Stimulated activated naive CD8-positive, alpha-beta T cell treated with anti-CD3 and anti-CD28 coated beads, Interleukin-15, Interleukin-2, amounts not matched to agents 100 U/mL and 50 U/mL, for 24 hours (primary cell): ENCODE results near the gene RHBDL1.

Experiments used
- ATAC-seq: fragments of 150-1000 bp; cut with Tn5 transposase; one replicate; pipeline ENCODE4 v1.10.0; 2021
- DNase-seq: peaks from one replicate; pipeline ENCODE4 v3.0.0; 2021

The RHBDL1 gene

GRCh38 chr16:674214-674881, 1.1 kb upstream of the RHBDL1 start:
- DNase-seq: no peak
- ATAC-seq: no peak

- no peak for DNase-seq
- no peak for ATAC-seq
Measured at GRCh38 chr16:675884-676564, 553 bp downstream of the RHBDL1 start.

GRCh38 chr16:676565-676902, 1.1 kb downstream of the RHBDL1 start:
- ATAC-seq (no peak), DNase-seq (no peak)

- DNase-seq: no peak
Measured at GRCh38 chr16:676913-677312, 1.4 kb downstream of the RHBDL1 start.

GRCh38 chr16:677316-678190, 2.1 kb downstream of the RHBDL1 start:
- DNase-seq: no peak
- no peak for ATAC-seq

More at GRCh38 chr16:676913-677312, 1.4 kb downstream of the RHBDL1 start:
- ATAC-seq: no peak

- no peak for DNase-seq
Measured at GRCh38 chr16:678209-678857, 2.9 kb downstream of the RHBDL1 start.

GRCh38 chr16:678858-679813, 3.7 kb downstream of the RHBDL1 start:
- ATAC-seq: no peak
- peak; percentile 69 for DNase-seq

More at GRCh38 chr16:678209-678857, 2.9 kb downstream of the RHBDL1 start:
- ATAC-seq: no peak

GRCh38 chr16:679814-680624, 4.5 kb downstream of the RHBDL1 start, which contains the start of gene STUB1:
TSS of gene STUB1 (plus strand) at chr16:680410. CDS start at chr16:680526, 116 bp downstream.
- ATAC-seq: peak; percentile 42

GRCh38 chr16:680625-680945, 5.1 kb downstream of the RHBDL1 start:
- ATAC-seq: no peak
- DNase-seq: no peak

More at GRCh38 chr16:679814-680624, 4.5 kb downstream of the RHBDL1 start, which contains the start of gene STUB1:
- DNase-seq: peak; percentile 92

GRCh38 chr16:680967-681745, 5.7 kb downstream of the RHBDL1 start:
- no peak for DNase-seq

GRCh38 chr16:681746-682427, 6.4 kb downstream of the RHBDL1 start:
- no peak for ATAC-seq
- DNase-seq: no peak

More at GRCh38 chr16:680967-681745, 5.7 kb downstream of the RHBDL1 start:
- no peak for ATAC-seq

GRCh38 chr16:682493-683395, 7.3 kb downstream of the RHBDL1 start:
- ATAC-seq: no peak
- DNase-seq: no peak

GRCh38 chr16:683396-684070, 8.1 kb downstream of the RHBDL1 start:
- DNase-seq (no peak), ATAC-seq (no peak)

GRCh38 chr16:684071-684794, 8.8 kb downstream of the RHBDL1 start, which contains the start of gene JMJD8:
TSS of gene JMJD8 (minus strand) at chr16:684334. CDS start at chr16:684319, 15 bp downstream.
- peak; percentile 82 for ATAC-seq

GRCh38 chr16:684961-685696, 9.7 kb downstream of the RHBDL1 start:
- DNase-seq (no peak), ATAC-seq (no peak)

More at GRCh38 chr16:684071-684794, 8.8 kb downstream of the RHBDL1 start, which contains the start of gene JMJD8:
- peak; percentile 99 for DNase-seq
